ENCODE results near the gene ASPG.

The ASPG gene

DNA sequence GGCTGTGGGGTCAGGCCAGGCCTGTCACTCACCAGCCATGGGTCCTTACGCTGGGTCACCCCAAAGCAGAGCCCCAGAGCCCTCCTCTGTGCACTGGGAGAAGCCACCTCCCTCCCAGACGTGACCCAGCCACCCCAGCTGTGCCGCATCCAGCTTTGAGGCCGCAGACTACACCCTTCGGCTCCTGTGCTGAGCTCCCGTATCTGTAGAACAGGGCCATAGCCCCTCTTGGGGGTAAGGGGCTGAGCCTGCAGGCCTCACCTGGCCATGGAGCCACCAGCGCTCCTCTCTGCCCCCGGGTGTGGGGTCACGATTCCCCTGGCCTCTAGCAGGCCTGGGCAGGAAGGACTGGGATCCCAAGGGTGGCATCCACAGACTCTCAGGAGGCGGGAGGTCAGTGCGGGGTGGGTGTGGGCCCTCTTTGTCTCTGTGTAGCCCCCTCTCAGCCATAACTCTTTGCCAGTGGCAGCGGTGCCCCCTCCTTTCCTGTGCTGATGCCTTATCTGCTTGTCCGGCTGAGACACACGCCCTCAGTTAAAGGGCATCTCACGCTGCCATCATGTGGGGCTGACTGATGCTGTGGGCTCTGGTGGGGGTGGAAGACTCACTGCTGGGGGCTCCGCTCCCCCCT lies 16.3 kb downstream of the ASPG start:
- intact Hi-C loops (cut with DNase I) = no loop called here
- no peak for DNase-seq

DNA sequence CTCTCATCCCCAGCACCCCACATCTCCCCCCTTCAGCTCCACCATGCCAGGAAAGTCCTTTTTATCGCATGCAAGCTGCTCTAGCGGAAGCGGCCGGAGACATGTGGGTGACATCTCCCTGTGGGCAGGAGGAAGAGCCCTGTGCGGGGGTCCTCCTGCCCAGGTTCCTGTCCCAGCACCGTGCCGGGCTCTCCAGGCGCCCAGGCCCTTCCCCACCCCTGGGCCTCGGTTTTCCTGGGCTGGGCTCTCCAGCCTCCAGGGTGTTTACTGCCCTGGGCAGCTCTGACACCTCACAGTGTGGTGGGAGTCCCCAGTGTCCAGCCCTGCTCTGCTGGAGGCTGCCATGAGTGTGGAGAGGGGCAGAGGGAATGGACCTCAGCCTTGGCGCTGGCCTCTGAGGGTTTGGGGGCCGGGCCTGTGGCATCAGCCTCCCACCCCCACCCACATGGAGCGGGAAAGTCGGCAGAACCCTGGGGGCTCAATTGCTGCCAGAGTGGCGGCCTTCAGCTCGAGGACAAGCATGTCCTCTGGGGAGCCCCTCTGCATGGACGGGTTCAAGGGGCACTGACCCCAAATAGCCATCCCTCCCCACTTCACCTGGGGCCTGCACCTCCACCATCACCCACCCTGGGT lies 16.9 kb downstream of the ASPG start:
- intact Hi-C loops (cut with DNase I) = no loop called here
- no peak for DNase-seq

- DNase-seq = peak in 1 of 42 donors; percentile 0
- intact Hi-C loops (cut with DNase I) = no loop called here
Observed at GRCh38 chr14:104103061-104103445, 17.6 kb downstream of the ASPG start.

DNA sequence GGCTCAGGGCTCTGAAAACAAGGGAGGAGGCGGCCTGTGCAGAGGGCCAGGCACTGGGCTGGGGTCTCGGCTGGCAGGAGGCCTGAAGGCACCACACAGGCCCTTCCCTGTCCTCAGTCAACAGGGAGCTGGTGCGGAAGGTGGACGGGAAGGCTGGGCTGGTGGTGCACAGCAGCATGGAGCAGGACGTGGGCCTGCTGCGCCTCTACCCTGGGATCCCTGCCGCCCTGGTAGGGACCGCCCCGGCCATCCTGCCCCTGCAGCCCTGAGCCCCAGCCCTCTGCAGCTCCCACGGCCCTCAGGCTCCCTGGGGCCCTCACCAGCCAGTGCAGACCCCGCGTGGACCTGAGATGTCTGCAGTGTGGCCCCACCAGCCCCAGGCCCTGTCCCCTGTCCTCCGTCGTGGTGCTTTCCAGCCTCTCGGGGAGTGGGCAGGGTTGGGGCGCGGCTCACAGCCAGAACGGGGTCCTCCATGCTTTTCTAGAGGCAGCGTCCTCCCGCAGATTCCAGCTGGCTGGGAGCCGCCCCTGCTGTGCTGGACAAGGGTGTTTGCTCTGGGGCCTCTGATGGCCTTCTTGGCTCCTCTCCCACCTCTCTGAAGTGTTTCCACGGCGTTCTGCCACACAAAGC lies 18.1 kb downstream of the ASPG start:
- intact Hi-C loops (cut with DNase I) = no loop called here
- peak in 1 of 42 donors; percentile 1 for DNase-seq

DNA sequence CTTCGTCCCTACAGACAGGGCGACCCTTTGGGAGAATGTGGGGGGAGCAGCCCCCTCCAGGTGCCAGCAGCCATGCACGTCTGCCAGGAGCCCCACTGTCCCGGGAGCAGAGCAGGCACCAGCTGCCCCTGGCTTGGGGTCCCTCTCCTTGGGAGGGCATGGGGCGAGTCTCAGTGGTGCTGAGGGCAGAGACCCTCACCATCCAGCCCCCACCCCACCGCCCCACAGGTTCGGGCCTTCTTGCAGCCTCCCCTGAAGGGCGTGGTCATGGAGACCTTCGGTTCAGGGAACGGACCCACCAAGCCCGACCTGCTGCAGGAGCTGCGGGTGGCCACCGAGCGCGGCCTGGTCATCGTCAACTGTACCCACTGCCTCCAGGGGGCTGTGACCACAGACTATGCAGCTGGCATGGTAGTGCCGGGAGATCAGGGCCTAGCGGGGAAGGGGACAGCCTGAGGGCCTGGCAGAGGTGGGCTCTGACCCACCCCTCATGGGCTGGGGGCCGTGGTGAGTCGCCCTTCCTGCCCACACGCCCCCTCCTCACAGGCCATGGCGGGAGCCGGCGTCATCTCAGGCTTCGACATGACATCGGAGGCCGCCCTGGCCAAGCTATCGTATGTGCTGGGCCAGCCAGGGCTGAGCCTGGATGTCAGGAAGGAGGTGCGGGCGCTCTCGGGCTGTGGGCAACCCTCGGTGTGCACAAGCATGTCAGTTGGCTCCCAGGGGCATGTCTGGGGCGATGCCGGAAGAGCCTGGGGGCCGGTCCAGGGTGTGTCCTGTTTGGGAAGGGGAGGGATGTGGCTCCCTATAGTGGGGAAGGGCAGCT lies 18.8 kb downstream of the ASPG start:
- DNase-seq = peak in 2 of 42 donors; percentile 1 to 6
- intact Hi-C loops (cut with DNase I) = no loop called here

- peak in 3 of 42 donors; percentile 2 to 23 (median 10) for DNase-seq
- intact Hi-C loops (cut with DNase I) = no loop called here
Observed at GRCh38 chr14:104105071-104105821, 19.7 kb downstream of the ASPG start.

- peak in 2 of 42 donors; percentile 1 to 20 for DNase-seq
- intact Hi-C loops (cut with DNase I) = no loop called here
Observed at GRCh38 chr14:104105822-104106470, 20.4 kb downstream of the ASPG start.

DNA sequence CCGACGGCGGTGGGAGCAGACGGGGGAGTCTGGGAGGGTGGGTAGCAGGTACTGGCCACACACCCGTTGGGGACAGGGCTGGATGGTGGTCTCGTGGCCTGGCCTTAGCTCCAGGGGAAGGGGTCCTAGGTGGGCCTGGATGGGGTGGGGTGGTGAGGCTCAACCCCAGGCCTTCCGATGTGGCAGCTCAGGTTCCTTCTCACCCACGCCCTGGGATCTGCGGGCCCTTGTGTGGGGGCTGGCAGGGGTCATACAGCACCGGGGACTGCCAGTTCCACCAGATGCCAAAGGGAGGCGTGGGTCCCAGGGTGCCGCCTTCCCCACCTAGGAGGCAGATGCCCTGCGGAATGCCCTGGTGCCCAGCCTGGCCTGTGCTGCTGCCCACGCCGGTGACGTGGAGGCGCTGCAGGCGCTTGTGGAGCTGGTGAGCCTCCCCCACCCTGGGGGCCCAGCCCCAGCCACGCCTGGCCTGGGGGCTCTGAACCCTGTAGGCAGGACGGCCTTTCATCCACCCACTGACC lies 21.0 kb downstream of the ASPG start:
- peak in 4 of 42 donors; percentile 1 to 23 (median 1) for DNase-seq
- intact Hi-C loops (cut with DNase I) = no loop called here

DNA sequence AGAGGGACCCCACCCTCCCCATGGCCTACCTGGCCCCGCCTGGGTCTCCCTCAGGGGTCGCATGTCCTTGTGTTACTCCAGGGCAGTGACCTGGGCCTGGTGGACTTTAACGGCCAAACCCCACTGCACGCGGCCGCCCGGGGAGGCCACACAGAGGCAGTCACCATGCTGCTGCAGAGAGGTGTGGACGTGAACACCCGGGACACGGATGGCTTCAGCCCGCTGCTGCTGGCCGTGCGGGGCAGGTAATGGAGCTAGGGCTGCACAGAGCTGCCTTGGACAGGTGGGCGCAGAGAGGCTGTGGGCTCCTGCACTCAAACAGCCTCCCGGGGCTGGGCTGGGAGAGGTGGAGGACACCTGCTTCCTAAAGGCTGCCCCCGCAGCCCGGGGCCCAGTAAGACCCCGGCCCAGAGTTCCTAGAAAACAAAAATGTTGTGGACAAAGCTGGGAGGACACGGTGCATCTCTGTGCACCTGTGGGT lies 21.6 kb downstream of the ASPG start:
- peak in 3 of 42 donors; percentile 0 to 19 (median 8) for DNase-seq
- intact Hi-C loops (cut with DNase I) = no loop called here

DNA sequence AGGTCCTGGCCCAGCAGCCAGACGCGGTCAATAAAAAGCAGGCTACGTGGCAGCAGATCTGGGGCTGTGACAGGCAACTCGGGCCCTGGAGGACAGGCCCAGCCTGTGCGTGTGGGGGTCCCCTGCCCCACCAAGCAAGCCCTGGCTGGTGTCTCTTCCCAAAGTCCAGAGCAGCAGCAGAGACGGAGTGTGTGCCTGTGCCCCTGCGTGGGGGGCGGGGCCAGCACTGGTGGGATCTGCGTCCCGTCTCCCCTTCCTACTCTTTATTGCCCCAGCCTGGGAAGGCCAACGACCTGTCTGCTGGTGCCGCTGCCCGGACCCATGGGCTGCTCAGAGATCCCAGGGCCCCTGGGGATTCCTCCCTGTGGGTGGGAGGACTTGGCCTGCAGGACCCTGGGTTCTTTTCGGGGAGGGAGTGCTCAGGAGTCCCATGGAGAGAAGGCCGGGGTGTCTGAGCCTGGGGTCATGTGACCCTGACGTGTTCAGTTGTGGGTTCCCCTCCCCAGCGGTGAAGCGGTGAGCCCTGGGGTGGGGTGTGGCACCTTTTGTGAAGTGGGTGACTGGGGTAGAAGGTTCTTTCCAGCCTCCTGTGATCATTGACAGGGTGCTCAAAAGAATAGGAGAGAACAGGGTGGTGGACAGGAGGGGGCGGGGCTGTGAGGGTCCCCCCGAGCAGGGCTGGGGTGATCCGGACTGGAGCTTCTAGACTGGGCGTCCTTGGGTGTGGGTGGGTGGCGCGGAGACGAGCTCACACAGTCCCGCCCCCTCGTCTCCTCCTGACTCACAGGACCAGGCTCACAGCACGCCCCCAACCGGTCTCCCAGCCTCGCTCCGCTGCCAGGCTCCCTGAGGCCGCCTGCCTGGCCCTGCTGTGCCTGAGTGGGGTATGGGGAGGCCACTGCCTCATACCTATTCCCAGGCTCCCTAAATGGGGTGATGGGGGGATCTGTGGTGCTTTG lies 22.4 kb downstream of the ASPG start:
- intact Hi-C loops (cut with DNase I) = no loop called here
- DNase-seq = peak in 41 of 42 donors; percentile 20 to 89 (median 56)

DNA sequence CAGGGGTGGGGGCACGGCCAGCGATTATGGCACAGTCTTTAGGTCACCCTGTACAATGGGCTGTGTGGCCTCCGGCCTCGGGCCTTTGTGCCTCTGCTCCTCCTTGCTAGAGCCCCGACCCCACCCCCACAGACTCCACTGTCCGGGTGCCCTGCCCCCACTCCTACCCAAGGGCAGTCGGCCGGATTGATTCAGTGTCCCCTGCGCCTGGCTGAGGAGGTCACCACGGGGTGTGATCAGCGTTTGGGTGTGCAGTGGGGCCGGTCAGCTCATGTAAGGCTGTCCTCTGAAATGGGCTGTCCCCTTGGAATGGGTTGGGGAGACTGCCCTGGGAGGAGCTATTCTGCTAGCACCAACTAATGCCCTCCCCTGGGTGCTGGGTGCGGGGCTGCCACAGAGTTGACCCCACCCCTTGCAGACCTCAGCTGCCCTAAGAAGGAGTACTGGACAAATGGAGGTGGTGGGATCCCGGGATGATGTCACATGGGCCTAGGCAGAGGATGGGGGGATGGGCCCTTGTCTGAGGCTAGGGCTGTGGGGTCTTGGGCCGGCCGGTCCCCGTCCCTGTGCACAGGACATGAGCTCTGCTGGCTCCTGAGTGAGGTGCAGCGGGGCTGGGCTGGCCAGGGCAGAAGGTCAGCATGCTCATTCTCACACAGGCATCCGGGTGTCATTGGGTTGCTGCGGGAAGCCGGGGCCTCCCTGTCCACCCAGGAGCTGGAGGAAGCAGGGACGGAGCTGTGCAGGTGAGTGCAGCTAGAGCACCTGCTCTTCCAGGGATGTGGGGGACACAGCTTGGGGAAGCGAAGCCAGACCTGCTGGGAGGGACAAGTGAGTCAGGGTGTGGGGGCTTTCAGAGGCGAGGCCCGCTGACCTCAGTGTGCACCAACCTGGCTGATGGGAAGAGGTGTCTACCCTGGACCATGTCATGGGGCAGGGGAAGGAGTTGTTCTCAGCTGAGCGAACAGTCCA lies 23.4 kb downstream of the ASPG start:
- DNase-seq = peak in 4 of 42 donors; percentile 2 to 23 (median 6)
- intact Hi-C loops (cut with DNase I) = no loop called here

DNA sequence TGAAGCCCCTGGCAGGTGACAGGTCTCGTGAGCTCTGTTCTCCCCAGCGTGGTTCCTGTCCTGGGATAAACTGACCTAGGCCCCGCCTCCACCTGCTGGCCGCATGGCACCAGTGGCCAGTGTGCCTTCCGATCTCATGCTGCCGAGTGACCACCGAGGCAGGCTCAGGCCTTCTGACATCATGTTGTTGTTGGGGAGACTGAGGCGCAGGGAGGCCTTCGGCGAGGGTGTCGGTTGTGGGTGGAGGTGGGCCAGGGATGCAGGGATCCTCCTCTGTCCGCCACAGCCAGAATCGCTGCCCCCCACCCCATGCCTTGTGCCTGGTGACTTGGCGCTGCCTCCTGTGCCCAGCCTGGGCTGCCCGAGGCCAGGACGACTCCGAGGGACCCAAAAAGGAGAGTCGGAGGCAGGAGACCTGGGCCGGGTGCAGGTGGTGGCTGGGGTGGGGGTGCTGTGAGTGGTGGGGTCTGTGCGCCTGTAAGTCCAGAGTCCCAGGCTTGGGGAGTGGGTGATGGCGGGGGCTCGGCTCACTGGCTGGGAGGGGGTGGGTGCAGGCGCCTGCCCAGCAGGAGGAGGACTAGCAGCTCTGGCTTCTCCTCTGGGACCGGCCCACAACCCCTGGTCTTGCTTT lies 24.3 kb downstream of the ASPG start:
- intact Hi-C loops (cut with DNase I) = no loop called here

DNA sequence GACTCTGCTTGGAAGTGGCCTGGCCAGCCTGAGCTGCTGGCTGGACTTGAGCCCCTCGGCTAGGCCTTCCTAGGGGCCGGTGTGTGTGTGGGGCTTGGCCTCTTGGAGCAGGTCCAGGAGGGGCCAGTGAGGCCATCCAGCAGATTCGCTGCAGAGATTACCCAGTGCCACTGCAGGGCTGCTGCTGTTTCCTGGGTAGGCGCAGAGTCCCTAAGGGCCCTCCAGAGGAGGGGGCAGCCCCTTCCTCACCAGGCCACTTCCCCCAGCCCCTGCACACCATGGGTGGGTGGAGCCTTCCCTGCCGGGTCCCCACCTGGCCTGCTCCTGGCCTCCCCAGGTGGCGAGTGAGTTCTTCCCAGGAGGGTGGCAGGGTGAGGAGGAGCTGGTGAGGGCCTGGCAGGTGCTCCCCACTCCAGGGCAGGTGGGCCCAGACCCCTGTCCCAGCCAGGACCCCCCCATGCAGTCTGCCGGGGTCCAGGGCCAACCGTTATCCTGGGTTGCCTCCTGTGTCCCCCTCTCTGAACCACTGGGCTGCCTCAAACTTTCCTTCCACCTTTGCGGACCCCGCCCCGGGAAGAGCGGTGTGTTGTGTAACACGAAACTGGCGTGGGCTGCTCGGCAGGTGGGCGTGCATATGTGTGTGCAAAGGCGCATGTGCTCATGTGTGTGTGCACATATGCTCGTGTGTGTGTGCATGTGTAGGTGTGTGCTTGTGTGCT lies 25.1 kb downstream of the ASPG start:
- intact Hi-C loops (cut with DNase I) = no loop called here
- DNase-seq = peak in 7 of 42 donors; percentile 1 to 30 (median 9)

More for the DNA sequence above, 24.3 kb downstream of the ASPG start:
- peak in 6 of 42 donors; percentile 1 to 20 (median 2) for DNase-seq

- DNase-seq = peak in 6 of 42 donors; percentile 1 to 21 (median 2)
- intact Hi-C loops (cut with DNase I) = no loop called here
Observed at GRCh38 chr14:104111301-104112112, 26.0 kb downstream of the ASPG start.

All from head of caudate nucleus (tissue), 42 donors.